Astrocyte (in vitro differentiated cells and primary cell): ENCODE results near the gene RICTOR. TPM values are rescaled to one million over a fixed set of nuclear protein-coding genes. Genes with fewer than 3 reads are reported as not detected.
"Not testable (repeated sequence)": the region's sequence is repeated elsewhere in the genome, so short reads cannot be mapped to it uniquely, and the experiment has no call there.

Experiments used
- DNase-seq: peaks from one replicate; pipeline ENCODE4 v3.0.0-alpha.2; 2010; ENCODE audit warnings: low read depth
- FAIRE-seq: peaks from 2 replicates; lab custom pipeline; 2011; peaks lifted over from hg19 to GRCh38; lab: Jason Lieb, UNC
- H2AFZ ChIP-seq: 2 replicates; pipeline ENCODE4 v1.6.0; 2012; ENCODE audit warnings: low read depth, low read length, inconsistent platforms
- H3K27ac ChIP-seq: 2 replicates; pipeline ENCODE4 v1.5.1; 2011; ENCODE audit warnings: low read depth, low read length, inconsistent platforms
- H3K27me3 ChIP-seq: 2 replicates; pipeline ENCODE4 v1.6.0; 2011; ENCODE audit warnings: low read length, inconsistent platforms; ENCODE audit not compliant: insufficient read depth
- H3K36me3 ChIP-seq: 2 replicates; pipeline ENCODE4 v1.5.1; 2011; ENCODE audit warnings: low read length, inconsistent platforms; ENCODE audit not compliant: insufficient read depth
- H3K4me1 ChIP-seq: 2 replicates; pipeline ENCODE4 v1.5.1; 2011; ENCODE audit warnings: low read length, inconsistent platforms; ENCODE audit not compliant: insufficient read depth
- H3K4me2 ChIP-seq: 2 replicates; pipeline ENCODE4 v1.6.0; 2012; ENCODE audit warnings: low read length, inconsistent platforms
- H3K4me3 ChIP-seq: 2 replicates; pipeline ENCODE4 v1.5.1; 2011; ENCODE audit warnings: low read depth, mild to moderate bottlenecking, low read length, inconsistent platforms; ENCODE audit not compliant: insufficient read depth
- H3K79me2 ChIP-seq: 2 replicates; pipeline ENCODE4 v1.6.0; 2012; ENCODE audit warnings: mild to moderate bottlenecking, low read length, inconsistent platforms; ENCODE audit not compliant: insufficient read depth
- H3K9ac ChIP-seq: 2 replicates; pipeline ENCODE4 v1.6.0; 2012; ENCODE audit warnings: mild to moderate bottlenecking, low read length, inconsistent platforms
- H3K9me3 ChIP-seq: 2 replicates; pipeline ENCODE4 v1.5.1; 2012; ENCODE audit warnings: low read depth, mild to moderate bottlenecking, low read length, inconsistent platforms; ENCODE audit not compliant: insufficient read depth
- H4K20me1 ChIP-seq: 2 replicates; pipeline ENCODE4 v1.6.0; 2012; ENCODE audit warnings: low read length, inconsistent platforms; ENCODE audit not compliant: insufficient read depth
- H3K27ac Mint-ChIP-seq: one replicate; pipeline ENCODE4 v1.8.0; 2021; ENCODE audit warnings: mild to moderate bottlenecking, mixed read lengths; ENCODE audit not compliant: unreplicated experiment
- H3K27me3 Mint-ChIP-seq: one replicate; pipeline ENCODE4 v1.8.0; 2021; ENCODE audit warnings: low read depth, mixed read lengths; ENCODE audit not compliant: unreplicated experiment
- H3K36me3 Mint-ChIP-seq: one replicate; pipeline ENCODE4 v1.8.0; 2021; ENCODE audit warnings: low read depth, mixed read lengths; ENCODE audit not compliant: unreplicated experiment
- H3K4me1 Mint-ChIP-seq: one replicate; pipeline ENCODE4 v1.8.0; 2021; ENCODE audit warnings: low read depth, mixed read lengths; ENCODE audit not compliant: unreplicated experiment
- H3K4me3 Mint-ChIP-seq: one replicate; pipeline ENCODE4 v1.8.0; 2021; ENCODE audit warnings: mild to moderate bottlenecking, moderate library complexity, mixed read lengths; ENCODE audit not compliant: unreplicated experiment
- H3K9me3 Mint-ChIP-seq: one replicate; pipeline ENCODE4 v1.8.0; 2021; ENCODE audit warnings: mild to moderate bottlenecking, mixed read lengths; ENCODE audit not compliant: unreplicated experiment
- EZH2 ChIP-seq: IDR thresholded peaks from 2 replicates; pipeline ENCODE4 v1.6.1; 2012; ENCODE audit warnings: mild to moderate bottlenecking, low read length, inconsistent platforms; ENCODE audit not compliant: insufficient read depth
- total RNA-seq: library from RNA; stranded (reverse); gene quantifications from 2 replicates; pipeline ENCODE4 v1.2.1, GENCODE V29; 2021
- TF ChIP-seq, protein P1 (sequence below): IDR thresholded peaks from 2 replicates; pipeline ENCODE4 v1.5.1; 2011; ENCODE audit warnings: low read depth, mild to moderate bottlenecking, inconsistent platforms, low read length, moderate library complexity; ENCODE audit not compliant: insufficient read depth

The RICTOR gene
- total RNA-seq, 1 donor from 2014 or later: 43.2 TPM

DNA sequence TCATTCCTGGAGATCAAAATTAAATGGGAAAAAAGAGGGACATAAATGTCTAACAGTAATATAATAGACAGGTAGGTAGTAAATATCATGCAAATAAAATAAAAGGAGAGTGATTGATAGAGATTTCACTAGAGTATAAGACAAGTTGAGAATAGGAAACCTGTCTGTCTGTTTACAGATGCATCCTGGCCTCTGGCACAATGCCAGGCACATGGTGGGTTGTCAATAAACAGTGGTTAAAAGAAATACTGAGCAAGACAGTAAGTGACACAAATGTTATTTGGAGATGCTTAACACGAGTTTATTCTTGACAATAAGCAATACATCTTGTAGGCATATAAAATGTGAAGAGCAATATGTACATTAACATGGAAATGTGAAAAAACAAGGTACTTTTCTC lies 33.3 kb downstream of the RICTOR start:
- no peak overlapping the region for H3K9ac ChIP-seq
- no peak overlapping the region for H3K4me2 ChIP-seq
- H3K4me1 ChIP-seq: no peaks in the 10 kb centered on the region
- no peak overlapping the region for H3K4me3 ChIP-seq
- H3K79me2 ChIP-seq: peaks cover 58% of the 10 kb centered on the region
- H4K20me1 ChIP-seq: peaks cover 15% of the 10 kb centered on the region
- H3K27me3 Mint-ChIP-seq: no peaks in the 10 kb centered on the region
- H3K36me3 ChIP-seq: no peaks in the 10 kb centered on the region
- TF ChIP-seq, protein P1, sequence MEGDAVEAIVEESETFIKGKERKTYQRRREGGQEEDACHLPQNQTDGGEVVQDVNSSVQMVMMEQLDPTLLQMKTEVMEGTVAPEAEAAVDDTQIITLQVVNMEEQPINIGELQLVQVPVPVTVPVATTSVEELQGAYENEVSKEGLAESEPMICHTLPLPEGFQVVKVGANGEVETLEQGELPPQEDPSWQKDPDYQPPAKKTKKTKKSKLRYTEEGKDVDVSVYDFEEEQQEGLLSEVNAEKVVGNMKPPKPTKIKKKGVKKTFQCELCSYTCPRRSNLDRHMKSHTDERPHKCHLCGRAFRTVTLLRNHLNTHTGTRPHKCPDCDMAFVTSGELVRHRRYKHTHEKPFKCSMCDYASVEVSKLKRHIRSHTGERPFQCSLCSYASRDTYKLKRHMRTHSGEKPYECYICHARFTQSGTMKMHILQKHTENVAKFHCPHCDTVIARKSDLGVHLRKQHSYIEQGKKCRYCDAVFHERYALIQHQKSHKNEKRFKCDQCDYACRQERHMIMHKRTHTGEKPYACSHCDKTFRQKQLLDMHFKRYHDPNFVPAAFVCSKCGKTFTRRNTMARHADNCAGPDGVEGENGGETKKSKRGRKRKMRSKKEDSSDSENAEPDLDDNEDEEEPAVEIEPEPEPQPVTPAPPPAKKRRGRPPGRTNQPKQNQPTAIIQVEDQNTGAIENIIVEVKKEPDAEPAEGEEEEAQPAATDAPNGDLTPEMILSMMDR: no peak
- TF ChIP-seq EZH2: no peak
- no peak overlapping the region for H2AFZ ChIP-seq
- H3K36me3 Mint-ChIP-seq: peaks cover 4% of the 10 kb centered on the region
- no peaks in the 10 kb centered on the region for H3K9me3 Mint-ChIP-seq
- FAIRE-seq: no peak
- no peaks in the 10 kb centered on the region for H3K27me3 ChIP-seq
- H3K27ac ChIP-seq: no peak overlapping the region
- no peak for DNase-seq
- no peak overlapping the region for H3K4me3 Mint-ChIP-seq
- no peaks in the 10 kb centered on the region for H3K9me3 ChIP-seq
- no peaks in the 10 kb centered on the region for H3K4me1 Mint-ChIP-seq
- no peak overlapping the region for H3K27ac Mint-ChIP-seq

DNA sequence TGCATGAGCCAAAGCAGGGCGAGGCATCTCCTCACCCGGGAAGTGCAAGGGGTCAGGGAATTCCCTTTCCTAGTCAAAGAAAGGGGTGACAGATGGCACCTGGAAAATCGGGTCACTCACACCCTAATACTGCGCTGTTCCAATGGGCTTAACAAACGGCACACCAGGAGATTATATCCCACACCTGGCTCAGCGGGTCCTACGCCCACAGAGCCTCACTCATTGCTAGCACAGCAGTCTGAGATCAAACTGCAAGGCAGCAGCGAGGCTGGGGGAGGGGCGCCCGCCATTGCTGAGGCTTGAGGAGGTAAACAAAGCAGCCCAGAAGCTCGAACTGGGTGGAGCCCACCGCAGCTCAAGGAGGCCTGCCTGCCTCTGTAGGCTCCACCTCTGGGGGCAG lies 39.7 kb downstream of the RICTOR start:
- H3K4me1 ChIP-seq, H3K9me3 Mint-ChIP-seq, H3K36me3 ChIP-seq, H3K27ac ChIP-seq, H3K27ac Mint-ChIP-seq, H2AFZ ChIP-seq, H3K9ac ChIP-seq, H3K4me3 ChIP-seq, DNase-seq, H3K4me2 ChIP-seq, H3K27me3 ChIP-seq, H3K9me3 ChIP-seq, H3K4me3 Mint-ChIP-seq, H3K27me3 Mint-ChIP-seq, H4K20me1 ChIP-seq, FAIRE-seq, H3K36me3 Mint-ChIP-seq: not testable (repeated sequence)
- H3K79me2 ChIP-seq: peaks cover 51% of the 10 kb centered on the region
- H3K4me1 Mint-ChIP-seq: peaks cover 11% of the 10 kb centered on the region

DNA sequence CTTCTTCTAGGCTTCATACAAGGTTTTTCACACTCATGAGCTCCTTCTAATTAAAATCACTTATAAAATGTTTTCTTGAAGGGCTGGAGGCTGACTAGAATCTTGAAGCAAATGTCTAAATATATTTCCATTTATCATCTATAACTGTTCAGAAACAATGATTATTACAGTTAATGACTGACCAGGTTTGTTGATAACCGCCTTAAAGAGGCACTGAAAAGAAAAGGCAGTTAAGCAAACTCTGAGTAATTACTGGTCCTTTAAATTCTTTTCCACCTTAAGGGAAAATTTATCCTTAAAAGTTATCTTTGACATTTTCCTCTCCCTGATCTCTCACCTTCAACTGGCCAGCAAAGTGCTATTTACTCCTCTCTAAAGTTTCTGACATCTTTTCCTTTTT lies 43.2 kb downstream of the RICTOR start:
- no peak overlapping the region for H3K4me3 ChIP-seq
- FAIRE-seq: no peak
- H3K4me3 Mint-ChIP-seq: no peak overlapping the region
- DNase-seq: no peak
- H3K27ac ChIP-seq: no peak overlapping the region
- H3K9me3 Mint-ChIP-seq: peaks cover 8% of the 10 kb centered on the region
- no peaks in the 10 kb centered on the region for H3K36me3 ChIP-seq
- no peak overlapping the region for H2AFZ ChIP-seq
- no peaks in the 10 kb centered on the region for H3K4me1 ChIP-seq
- H3K4me1 Mint-ChIP-seq: peaks cover 11% of the 10 kb centered on the region
- H4K20me1 ChIP-seq: peaks cover 5% of the 10 kb centered on the region
- no peak overlapping the region for H3K4me2 ChIP-seq
- H3K27ac Mint-ChIP-seq: no peak overlapping the region
- no peaks in the 10 kb centered on the region for H3K27me3 Mint-ChIP-seq
- no peak for TF ChIP-seq EZH2
- TF ChIP-seq, protein P1: no peak
- H3K9me3 ChIP-seq: no peaks in the 10 kb centered on the region
- H3K79me2 ChIP-seq: peaks cover 72% of the 10 kb centered on the region
- no peaks in the 10 kb centered on the region for H3K27me3 ChIP-seq
- H3K36me3 Mint-ChIP-seq: peaks cover 12% of the 10 kb centered on the region
- no peak overlapping the region for H3K9ac ChIP-seq
